ENCODE measurements around the gene BICC1. TPM values are rescaled to one million over a fixed set of nuclear protein-coding genes. Genes with fewer than 3 reads are reported as not detected.

Gene BICC1
- total RNA-seq, 1 donor from 2014 or later = 0.41 TPM

- Histone ChIP-seq H3K79me2 (ENCODE audit: low read depth) (no peaks in the 10 kb centered on the region), H3K4me3 (no peak overlapping the region), H3K4me2 (no peak overlapping the region), H4K20me1 (ENCODE audit: low read depth) (no peaks in the 10 kb centered on the region), H3K27ac (no peak overlapping the region), H3K36me3 (no peaks in the 10 kb centered on the region), H3K4me1 (no peaks in the 10 kb centered on the region), H3F3A (ENCODE audit: low read depth) (no peaks in the 10 kb centered on the region), H3K9me3 (ENCODE audit: low read depth) (no peaks in the 10 kb centered on the region), H2AFZ (replicated peaks) (no peak overlapping the region), H3K9ac (no peak overlapping the region), H3K27me3 (no peaks in the 10 kb centered on the region)
- Mint-ChIP-seq H3K9me3 (no peaks in the 10 kb centered on the region), H3K27me3 (ENCODE audit: insufficient read depth, low read depth) (no peaks in the 10 kb centered on the region), H3K36me3 (no peaks in the 10 kb centered on the region), H3K4me1 (peaks cover 6% of the 10 kb centered on the region), H3K4me3 (no peak overlapping the region), H3K27ac (no peak overlapping the region)
- no peak for DNase-seq (ENCODE audit: low spot score)
- no peak for TF ChIP-seq EZH2 (IDR thresholded peaks at IDR 0.05)
- TF ChIP-seq CTCF (IDR thresholded peaks at IDR 0.05) = no peak
- no peak for TF ChIP-seq EZH2phosphoT487 (IDR thresholded peaks at IDR 0.05)
Measured at GRCh38 chr10:58638388-58638787, 125.7 kb downstream of the BICC1 start.

- Mint-ChIP-seq H3K27ac (no peak overlapping the region), H3K36me3 (no peaks in the 10 kb centered on the region), H3K9me3 (no peaks in the 10 kb centered on the region), H3K4me1 (peaks cover 6% of the 10 kb centered on the region), H3K27me3 (ENCODE audit: insufficient read depth, low read depth) (no peaks in the 10 kb centered on the region), H3K4me3 (no peak overlapping the region)
- Histone ChIP-seq H3F3A (ENCODE audit: low read depth) (no peaks in the 10 kb centered on the region), H3K4me2 (no peak overlapping the region), H3K9ac (no peak overlapping the region), H3K27ac (no peak overlapping the region), H3K4me3 (no peak overlapping the region), H3K79me2 (ENCODE audit: low read depth) (no peaks in the 10 kb centered on the region), H3K27me3 (no peaks in the 10 kb centered on the region), H3K36me3 (no peaks in the 10 kb centered on the region), H3K4me1 (no peaks in the 10 kb centered on the region), H4K20me1 (ENCODE audit: low read depth) (no peaks in the 10 kb centered on the region), H2AFZ (replicated peaks) (peak overlapping the region; percentile 52), H3K9me3 (ENCODE audit: low read depth) (no peaks in the 10 kb centered on the region)
- peak; percentile 7 for DNase-seq (ENCODE audit: low spot score)
- TF ChIP-seq CTCF (IDR thresholded peaks at IDR 0.05) (peak; percentile 49), EZH2 (IDR thresholded peaks at IDR 0.05) (no peak), EZH2phosphoT487 (IDR thresholded peaks at IDR 0.05) (no peak)
Measured at GRCh38 chr10:58641095-58641531, 128.4 kb downstream of the BICC1 start.

GRCh38 chr10:58641708-58642107 lies 129.0 kb downstream of the BICC1 start:
- Mint-ChIP-seq H3K27ac (no peak overlapping the region), H3K27me3 (ENCODE audit: insufficient read depth, low read depth) (no peaks in the 10 kb centered on the region), H3K36me3 (no peaks in the 10 kb centered on the region), H3K9me3 (no peaks in the 10 kb centered on the region), H3K4me3 (no peak overlapping the region), H3K4me1 (peaks cover 6% of the 10 kb centered on the region)
- no peak overlapping the region for H3K9ac ChIP-seq
- no peaks in the 10 kb centered on the region for H3K79me2 ChIP-seq (ENCODE audit: low read depth)
- DNase-seq (ENCODE audit: low spot score) = no peak
- H3K4me1 ChIP-seq = no peaks in the 10 kb centered on the region
- TF ChIP-seq EZH2 (IDR thresholded peaks at IDR 0.05) = no peak
- H3K36me3 ChIP-seq = no peaks in the 10 kb centered on the region
- H2AFZ ChIP-seq (replicated peaks) = peak overlapping the region; percentile 52
- H3K4me3 ChIP-seq = no peak overlapping the region
- no peaks in the 10 kb centered on the region for H3K9me3 ChIP-seq (ENCODE audit: low read depth)
- H3K27me3 ChIP-seq = no peaks in the 10 kb centered on the region
- H3K27ac ChIP-seq = no peak overlapping the region
- H3F3A ChIP-seq (ENCODE audit: low read depth) = no peaks in the 10 kb centered on the region
- H4K20me1 ChIP-seq (ENCODE audit: low read depth) = no peaks in the 10 kb centered on the region
- no peak overlapping the region for H3K4me2 ChIP-seq

GRCh38 chr10:58642283-58642682 lies 129.6 kb downstream of the BICC1 start:
- Histone ChIP-seq H3K4me1 (no peaks in the 10 kb centered on the region), H2AFZ (replicated peaks) (no peak overlapping the region), H3K9ac (no peak overlapping the region), H3K4me3 (no peak overlapping the region), H3K27ac (no peak overlapping the region), H3K79me2 (ENCODE audit: low read depth) (no peaks in the 10 kb centered on the region), H3F3A (ENCODE audit: low read depth) (no peaks in the 10 kb centered on the region), H3K4me2 (no peak overlapping the region), H4K20me1 (ENCODE audit: low read depth) (no peaks in the 10 kb centered on the region), H3K9me3 (ENCODE audit: low read depth) (no peaks in the 10 kb centered on the region), H3K27me3 (no peaks in the 10 kb centered on the region), H3K36me3 (no peaks in the 10 kb centered on the region)
- no peaks in the 10 kb centered on the region for H3K9me3 Mint-ChIP-seq
- H3K4me1 Mint-ChIP-seq = peaks cover 6% of the 10 kb centered on the region
- peak overlapping the region; percentile 3 for H3K27ac Mint-ChIP-seq
- DNase-seq (ENCODE audit: low spot score) = no peak
- no peaks in the 10 kb centered on the region for H3K27me3 Mint-ChIP-seq (ENCODE audit: insufficient read depth, low read depth)
- H3K4me3 Mint-ChIP-seq = no peak overlapping the region
- H3K36me3 Mint-ChIP-seq = no peaks in the 10 kb centered on the region
- TF ChIP-seq CTCF (IDR thresholded peaks at IDR 0.05) (no peak), EZH2 (IDR thresholded peaks at IDR 0.05) (no peak), EZH2phosphoT487 (IDR thresholded peaks at IDR 0.05) (no peak)
